Right atrium auricular region (tissue), 2 donors: ENCODE results near the gene DYNLT2. TPM values are rescaled to one million over a fixed set of nuclear protein-coding genes. Genes with fewer than 3 reads are reported as not detected.

ENCODE experiments used
- DNase-seq: peaks from one replicate; pipeline ENCODE4 v3.0.0-alpha.2; 2019; ENCODE audit warnings: low spot score
- H3K27ac ChIP-seq, 2 donors: fragments of 200-600 bp; sonication (generic); 1 replicate in 1 of 2; 2 replicates in 1 of 2; pipeline ENCODE4 v1.5.1; 2016 to 2019
- H3K27me3 ChIP-seq, 2 donors: fragments of 200-600 bp; sonication (generic); one replicate each; pipeline versions ENCODE4 v1.5.1 to v1.6.0; 2017 to 2019
- H3K36me3 ChIP-seq: fragments of 200-600 bp; sonication (generic); one replicate; pipeline ENCODE4 v1.5.1; 2016
- H3K4me1 ChIP-seq, 2 donors: fragments of 200-600 bp; sonication (generic); one replicate each; pipeline versions ENCODE4 v1.5.1 to v1.6.0; 2017 to 2019
- H3K4me3 ChIP-seq, 2 donors: fragments of 200-600 bp; sonication (generic); 1 replicate in 1 of 2; 2 replicates in 1 of 2; pipeline ENCODE4 v1.5.1; 2017 to 2019; ENCODE audit warnings: mild to moderate bottlenecking in 1 of 2, moderate library complexity in 1 of 2
- H3K9me3 ChIP-seq, 2 donors: fragments of 200-600 bp; sonication (generic); one replicate each; pipeline ENCODE4 v1.5.1; 2019
- CTCF ChIP-seq, 2 donors: fragments of 200-600 bp; sonication (generic); IDR thresholded peaks; one replicate each; pipeline ENCODE4 v1.5.1; 2019; ENCODE audit warnings: antibody characterized with exemption in 2 of 2
- total RNA-seq, 2 donors: library from RNA; depleted of rRNA; stranded (reverse); fragments of >200 nt; gene quantifications; one replicate each; pipeline ENCODE4 v1.1.0, GENCODE V29; 2016

The DYNLT2 gene
- total RNA-seq, 2 donors from 2014 or later = 0.20 to 0.33 TPM

DNA sequence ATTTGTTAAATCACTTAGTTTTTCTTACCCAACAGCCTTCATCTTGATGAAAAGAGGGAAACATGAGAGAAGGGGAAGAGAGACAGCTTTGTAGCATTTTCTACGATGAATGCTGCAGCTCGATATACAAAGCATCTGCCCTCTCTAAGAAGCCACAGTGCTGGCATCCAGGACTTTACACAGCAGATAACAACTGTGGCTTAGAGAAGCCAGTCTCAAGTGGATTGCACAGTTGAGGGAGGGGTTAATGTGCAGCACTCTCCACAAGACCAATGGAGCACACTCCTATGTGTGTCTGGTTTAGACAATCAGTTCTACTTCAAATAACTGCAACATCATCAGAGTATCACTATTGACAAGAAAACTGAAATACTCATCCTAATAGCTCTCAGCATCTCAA lies 43.6 kb downstream of the DYNLT2 start:
- Histone ChIP-seq H3K27ac (no peak overlapping the region), H3K36me3 (peaks cover 41% of the 10 kb centered on the region), H3K4me3 (no peak overlapping the region), H3K4me1 (peaks cover 0 to 24% of the 10 kb centered on the region in 2 donors), H3K9me3 (no peaks in the 10 kb centered on the region), H3K27me3 (no peaks in the 10 kb centered on the region)
- DNase-seq = no peak
- no peak for TF ChIP-seq CTCF (IDR thresholded peaks at IDR 0.05)

GRCh38 chr6:169702840-169703246 lies 48.5 kb downstream of the DYNLT2 start:
- no peak for TF ChIP-seq CTCF (IDR thresholded peaks at IDR 0.05)
- H3K4me3 ChIP-seq = peak overlapping the region; percentile 90 to 91
- peaks cover 0 to 35% of the 10 kb centered on the region in 2 donors for H3K4me1 ChIP-seq
- no peaks in the 10 kb centered on the region for H3K27me3 ChIP-seq
- H3K27ac ChIP-seq = peak overlapping the region; percentile 93 to 94
- H3K36me3 ChIP-seq = peaks cover 1% of the 10 kb centered on the region
- DNase-seq = no peak
- H3K9me3 ChIP-seq = no peaks in the 10 kb centered on the region

DNA sequence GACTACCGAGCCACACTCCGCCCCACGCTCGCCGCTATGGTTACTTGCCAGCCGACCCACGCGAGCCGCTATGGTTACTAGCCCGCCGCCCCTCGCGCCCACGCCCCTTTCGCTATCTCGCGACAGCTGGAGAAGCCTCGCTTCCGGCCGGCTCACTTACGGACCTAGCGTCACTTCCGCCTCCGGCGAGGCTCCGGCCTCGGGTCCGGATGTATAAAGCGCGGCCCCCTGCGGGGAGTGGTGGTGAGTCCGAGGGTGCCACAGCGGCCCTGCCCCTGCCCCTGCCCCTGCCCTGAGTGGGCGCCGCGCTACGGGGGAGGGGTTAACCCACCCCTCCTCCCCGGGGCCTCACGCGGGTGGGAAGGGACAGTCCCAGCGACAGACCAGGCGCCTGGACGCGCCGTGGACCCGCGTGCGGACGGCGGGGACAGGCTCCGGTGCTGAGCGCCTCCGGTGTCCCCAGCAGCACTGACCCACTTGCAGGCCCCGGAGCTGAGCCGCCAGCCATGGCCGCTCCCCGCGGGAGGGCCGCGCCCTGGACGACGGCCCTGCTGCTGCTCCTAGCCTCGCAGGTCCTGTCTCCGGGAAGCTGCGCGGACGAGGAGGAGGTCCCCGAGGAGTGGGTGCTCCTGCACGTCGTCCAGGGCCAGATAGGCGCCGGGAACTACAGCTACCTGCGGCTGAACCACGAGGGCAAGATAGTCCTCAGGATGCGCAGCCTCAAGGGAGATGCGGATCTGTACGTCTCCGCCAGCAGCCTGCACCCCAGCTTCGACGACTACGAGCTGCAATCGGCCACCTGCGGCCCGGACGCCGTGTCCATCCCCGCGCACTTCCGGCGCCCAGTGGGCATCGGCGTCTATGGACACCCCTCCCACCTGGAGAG lies 49.2 kb downstream of the DYNLT2 start, which contains the start of the genes C6orf120 and WDR27:
TSS of gene C6orf120 (plus strand) at position 173 of the 886 bp plus-strand sequence. CDS start at position 507, 334 bp downstream.
TSS of gene WDR27 (minus strand) at position 76 of the 886 bp plus-strand sequence. CDS start 13,024 bp downstream, outside the sequence.
- no peaks in the 10 kb centered on the region for H3K9me3 ChIP-seq
- DNase-seq = peak; percentile 96
- H3K36me3 ChIP-seq = no peaks in the 10 kb centered on the region
- H3K4me3 ChIP-seq = peak within 1 kb of the TSS; percentile 90 to 91
- no peak for TF ChIP-seq CTCF (IDR thresholded peaks at IDR 0.05)
- no peaks in the 10 kb centered on the region for H3K27me3 ChIP-seq
- peak within 1 kb of the TSS; percentile 93 to 94 for H3K27ac ChIP-seq
- H3K4me1 ChIP-seq = peaks cover 0 to 32% of the 10 kb centered on the region in 2 donors

GRCh38 chr6:169701311-169701953 lies 49.9 kb downstream of the DYNLT2 start:
- TF ChIP-seq CTCF (IDR thresholded peaks at IDR 0.05) = no peak
- Histone ChIP-seq H3K27me3 (no peaks in the 10 kb centered on the region), H3K4me3 (peak overlapping the region; percentile 90 to 91), H3K4me1 (peaks cover 0 to 32% of the 10 kb centered on the region in 2 donors), H3K9me3 (no peaks in the 10 kb centered on the region), H3K36me3 (no peaks in the 10 kb centered on the region), H3K27ac (peak overlapping the region; percentile 93 to 94)
- no peak for DNase-seq

GRCh38 chr6:169700296-169700695 lies 51.1 kb downstream of the DYNLT2 start:
- TF ChIP-seq CTCF (IDR thresholded peaks at IDR 0.05) = no peak
- Histone ChIP-seq H3K27ac (no peak overlapping the region), H3K4me3 (no peak overlapping the region), H3K36me3 (no peaks in the 10 kb centered on the region), H3K4me1 (peaks cover 0 to 32% of the 10 kb centered on the region in 2 donors), H3K9me3 (no peaks in the 10 kb centered on the region), H3K27me3 (no peaks in the 10 kb centered on the region)
- no peak for DNase-seq
